ENCODE results near the gene APLF.
"Not testable (repeated sequence)": the region's sequence is repeated elsewhere in the genome, so short reads cannot be mapped to it uniquely, and the experiment has no call there.

Gene APLF

GRCh38 chr2:68594041-68594440, 126.7 kb downstream of the APLF start:
- Histone ChIP-seq H3K4me1 (ENCODE audit: control insufficient read depth in 1 of 2, insufficient read depth in 1 of 2, low read depth in 1 of 2, low read length in 1 of 2) (no peaks in the 10 kb centered on the region), H3K36me3 (no peaks in the 10 kb centered on the region), H3K4me3 (ENCODE audit: low read depth in 1 of 2, low read length in 1 of 2) (no peak overlapping the region), H3K9me3 (no peaks in the 10 kb centered on the region), H3K27ac (no peak overlapping the region), H3K27me3 (no peaks in the 10 kb centered on the region)
- TF ChIP-seq, protein P1, sequence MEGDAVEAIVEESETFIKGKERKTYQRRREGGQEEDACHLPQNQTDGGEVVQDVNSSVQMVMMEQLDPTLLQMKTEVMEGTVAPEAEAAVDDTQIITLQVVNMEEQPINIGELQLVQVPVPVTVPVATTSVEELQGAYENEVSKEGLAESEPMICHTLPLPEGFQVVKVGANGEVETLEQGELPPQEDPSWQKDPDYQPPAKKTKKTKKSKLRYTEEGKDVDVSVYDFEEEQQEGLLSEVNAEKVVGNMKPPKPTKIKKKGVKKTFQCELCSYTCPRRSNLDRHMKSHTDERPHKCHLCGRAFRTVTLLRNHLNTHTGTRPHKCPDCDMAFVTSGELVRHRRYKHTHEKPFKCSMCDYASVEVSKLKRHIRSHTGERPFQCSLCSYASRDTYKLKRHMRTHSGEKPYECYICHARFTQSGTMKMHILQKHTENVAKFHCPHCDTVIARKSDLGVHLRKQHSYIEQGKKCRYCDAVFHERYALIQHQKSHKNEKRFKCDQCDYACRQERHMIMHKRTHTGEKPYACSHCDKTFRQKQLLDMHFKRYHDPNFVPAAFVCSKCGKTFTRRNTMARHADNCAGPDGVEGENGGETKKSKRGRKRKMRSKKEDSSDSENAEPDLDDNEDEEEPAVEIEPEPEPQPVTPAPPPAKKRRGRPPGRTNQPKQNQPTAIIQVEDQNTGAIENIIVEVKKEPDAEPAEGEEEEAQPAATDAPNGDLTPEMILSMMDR (IDR thresholded peaks at IDR 0.05), result no peak

DNA sequence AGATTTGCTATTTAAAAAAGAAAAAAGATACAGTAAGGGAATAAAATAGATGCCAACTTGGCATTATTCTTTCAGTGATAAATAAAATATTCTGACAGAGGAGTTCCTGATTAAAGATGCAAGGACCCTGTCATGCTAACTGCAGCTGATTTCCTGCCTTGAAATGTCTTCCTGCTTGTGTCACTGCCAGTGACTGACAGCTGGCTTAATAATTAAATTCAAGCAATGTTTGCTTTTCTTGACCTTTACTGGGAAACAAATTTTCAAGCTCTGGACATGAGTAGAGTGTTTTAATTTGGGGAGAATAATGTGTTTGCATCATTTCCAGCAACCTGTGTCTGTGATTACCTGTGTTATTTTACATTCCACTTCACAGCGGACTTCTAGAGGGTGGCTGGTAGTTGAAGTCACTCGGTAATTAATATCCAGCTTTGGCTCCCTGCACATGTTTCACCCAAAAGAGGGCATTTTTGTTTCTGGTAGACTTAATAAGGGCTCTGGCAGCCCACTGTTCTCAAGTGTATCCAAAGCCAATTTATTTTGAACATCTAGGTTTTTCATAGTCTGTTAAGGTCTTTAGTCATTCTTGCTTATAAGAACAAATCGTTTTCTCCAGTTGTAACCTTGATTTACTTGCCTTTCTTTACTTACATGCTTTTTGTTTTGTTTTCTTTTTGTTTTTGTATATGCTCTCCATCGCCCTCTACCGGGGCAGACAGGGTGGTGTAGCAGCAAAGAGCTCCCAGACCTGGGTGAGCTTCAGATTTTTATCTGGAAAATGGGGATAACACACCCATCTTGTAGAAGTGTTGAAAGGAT, 127.5 kb downstream of the APLF start:
- TF ChIP-seq, protein P1 (IDR thresholded peaks at IDR 0.05), result peak; percentile 77
- H3K27ac ChIP-seq, result no peak overlapping the region
- H3K4me3 ChIP-seq (ENCODE audit: low read depth in 1 of 2, low read length in 1 of 2), result no peak overlapping the region
- no peaks in the 10 kb centered on the region for H3K4me1 ChIP-seq (ENCODE audit: control insufficient read depth in 1 of 2, insufficient read depth in 1 of 2, low read depth in 1 of 2, low read length in 1 of 2)
- H3K27me3 ChIP-seq, result no peaks in the 10 kb centered on the region
- H3K9me3 ChIP-seq, result no peaks in the 10 kb centered on the region
- H3K36me3 ChIP-seq, result no peaks in the 10 kb centered on the region

DNA sequence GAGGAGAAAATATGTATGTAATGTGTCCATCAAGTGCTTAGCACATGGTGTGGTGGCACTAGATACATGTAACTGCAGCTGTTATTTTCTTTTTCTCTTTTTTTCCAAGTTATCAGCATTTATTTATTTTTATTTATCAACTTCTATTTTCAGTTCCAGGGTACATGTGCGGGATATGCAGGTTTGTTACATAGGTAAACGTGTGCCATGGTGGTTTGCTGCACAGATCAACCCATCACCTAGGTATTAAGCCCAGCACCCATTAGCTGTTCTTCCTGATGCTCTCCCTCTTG, 128.1 kb downstream of the APLF start:
- H3K4me1 ChIP-seq (ENCODE audit: control insufficient read depth in 1 of 2, insufficient read depth in 1 of 2, low read depth in 1 of 2, low read length in 1 of 2); H3K36me3 ChIP-seq; H3K27me3 ChIP-seq; H3K27ac ChIP-seq; H3K4me3 ChIP-seq (ENCODE audit: low read depth in 1 of 2, low read length in 1 of 2); H3K9me3 ChIP-seq: not testable (repeated sequence)

DNA sequence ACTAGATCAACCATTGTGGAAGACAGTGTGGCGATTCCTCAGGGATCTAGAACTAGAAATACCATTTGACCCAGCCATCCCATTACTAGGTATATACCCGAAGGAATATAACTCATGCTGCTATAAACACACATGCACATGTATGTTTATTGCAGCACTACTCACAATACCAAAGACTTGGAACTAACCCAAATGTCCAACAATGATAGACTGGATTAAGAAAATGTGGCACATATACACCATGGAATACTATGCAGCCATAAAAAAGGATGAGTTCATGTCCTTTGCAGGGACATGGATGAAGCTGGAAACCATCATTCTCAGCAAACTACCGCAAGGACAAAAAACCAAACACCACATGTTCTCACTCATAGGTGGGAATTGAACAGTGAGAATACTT, 133.1 kb downstream of the APLF start:
- not testable (repeated sequence) for H3K27me3 ChIP-seq; H3K4me1 ChIP-seq (ENCODE audit: control insufficient read depth in 1 of 2, insufficient read depth in 1 of 2, low read depth in 1 of 2, low read length in 1 of 2); H3K9me3 ChIP-seq; H3K4me3 ChIP-seq (ENCODE audit: low read depth in 1 of 2, low read length in 1 of 2); H3K36me3 ChIP-seq; H3K27ac ChIP-seq

DNA sequence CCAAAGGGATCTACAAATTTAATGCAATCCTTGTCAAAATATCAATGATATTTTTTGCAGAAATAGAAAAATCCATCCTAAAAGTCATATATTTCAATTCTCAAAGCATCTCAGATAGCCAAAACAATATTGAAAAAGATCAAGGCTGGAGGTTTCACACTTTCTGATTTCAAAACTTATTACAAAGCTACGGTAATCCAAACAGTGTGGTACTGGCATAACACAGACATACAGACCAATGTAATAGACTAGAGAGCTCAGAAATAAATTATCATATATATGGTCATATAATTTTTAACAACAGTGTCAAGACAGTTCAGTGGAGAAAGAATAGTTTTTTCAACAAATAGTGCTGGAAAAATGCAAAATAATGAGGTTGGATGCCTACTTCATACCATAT, 135.7 kb downstream of the APLF start:
- H3K27ac ChIP-seq, result no peak overlapping the region
- H3K9me3 ChIP-seq, result no peaks in the 10 kb centered on the region
- no peaks in the 10 kb centered on the region for H3K27me3 ChIP-seq
- TF ChIP-seq, protein P1 (IDR thresholded peaks at IDR 0.05), result no peak
- H3K4me1 ChIP-seq (ENCODE audit: control insufficient read depth in 1 of 2, insufficient read depth in 1 of 2, low read depth in 1 of 2, low read length in 1 of 2), result no peaks in the 10 kb centered on the region
- no peak overlapping the region for H3K4me3 ChIP-seq (ENCODE audit: low read depth in 1 of 2, low read length in 1 of 2)
- H3K36me3 ChIP-seq, result no peaks in the 10 kb centered on the region

- no peaks in the 10 kb centered on the region for H3K36me3 ChIP-seq
- no peaks in the 10 kb centered on the region for H3K27me3 ChIP-seq
- H3K9me3 ChIP-seq, result no peaks in the 10 kb centered on the region
- H3K4me1 ChIP-seq (ENCODE audit: control insufficient read depth in 1 of 2, insufficient read depth in 1 of 2, low read depth in 1 of 2, low read length in 1 of 2), result no peaks in the 10 kb centered on the region
- H3K4me3 ChIP-seq (ENCODE audit: low read depth in 1 of 2, low read length in 1 of 2), result no peak overlapping the region
- no peak overlapping the region for H3K27ac ChIP-seq
- TF ChIP-seq, protein P1 (IDR thresholded peaks at IDR 0.05), result no peak
Measured at GRCh38 chr2:68604077-68604476, 136.7 kb downstream of the APLF start.
